GM18858 (cell line): Measurements from ENCODE around the gene DTNBP1.

Experiments used
- ATAC-seq: cut with Tn5 transposase; IDR thresholded peaks from one replicate; pipeline ENCODE4 v1.9.1; 2021; ENCODE audit not compliant: unreplicated experiment

The DTNBP1 gene

GRCh38 chr6:15489261-15489962 is 173.4 kb downstream of the DTNBP1 start:
- no peak for ATAC-seq

GRCh38 chr6:15487262-15487661 is 175.6 kb downstream of the DTNBP1 start:
- no peak for ATAC-seq

DNA sequence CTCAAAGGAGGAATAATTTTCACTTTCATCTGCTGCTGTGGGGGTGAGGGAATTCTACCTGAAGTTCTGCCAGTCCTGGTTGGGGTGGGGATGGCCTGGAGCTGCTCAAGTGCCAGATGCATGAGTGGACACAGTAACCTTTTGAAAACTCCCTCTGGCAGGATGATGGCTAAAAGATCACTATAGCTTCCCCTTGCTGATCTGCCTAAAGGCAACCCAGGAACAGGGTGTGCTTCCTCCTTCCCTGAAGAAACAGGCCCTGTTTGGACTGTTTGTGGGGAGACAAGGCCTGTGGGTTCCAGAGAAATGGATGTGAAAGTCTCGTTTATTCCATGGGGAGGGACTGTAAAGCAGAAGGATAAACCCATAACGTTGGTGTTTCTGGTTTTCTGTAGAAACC is 176.9 kb downstream of the DTNBP1 start:
- no peak for ATAC-seq

- ATAC-seq: no peak
Observed at GRCh38 chr6:15484821-15485220, 178.0 kb downstream of the DTNBP1 start.

DNA sequence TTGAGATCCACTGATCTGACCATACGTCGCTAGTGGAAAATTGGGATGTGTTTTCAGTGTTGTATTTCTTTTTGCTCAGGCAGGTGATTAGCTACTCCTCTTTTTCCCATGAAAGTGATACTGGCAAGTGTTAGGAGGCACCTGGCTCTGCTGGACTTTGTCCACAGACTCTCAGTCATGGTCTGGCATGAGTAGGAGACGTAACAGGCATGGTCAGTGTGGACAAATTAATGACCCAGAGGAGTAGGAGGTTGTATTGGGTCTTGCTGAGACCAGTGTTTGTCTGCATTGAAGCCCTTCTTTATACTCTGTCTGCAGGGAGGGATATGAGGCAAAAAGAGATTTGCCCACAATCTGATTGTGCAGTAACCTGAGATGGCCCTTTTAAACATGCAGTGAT is 178.7 kb downstream of the DTNBP1 start:
- no peak for ATAC-seq

DNA sequence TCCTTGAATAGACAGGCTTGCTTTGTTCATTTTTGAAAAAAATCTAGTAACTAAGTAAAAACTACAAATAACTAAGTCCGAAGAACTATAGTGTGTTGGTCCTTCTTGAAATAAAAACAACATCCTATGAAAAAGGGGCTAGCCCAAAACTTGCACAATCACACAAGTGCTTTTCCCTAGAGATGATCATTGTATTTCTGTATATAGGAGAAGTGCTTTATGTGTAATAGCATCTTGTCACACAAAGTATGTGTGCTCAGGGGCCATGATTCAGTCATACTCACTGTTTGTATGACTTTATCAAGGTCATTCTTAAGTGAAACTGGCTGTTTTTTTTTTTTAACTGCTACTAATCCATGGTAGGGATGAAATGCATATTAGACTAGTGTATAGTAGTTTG is 179.8 kb downstream of the DTNBP1 start:
- no peak for ATAC-seq

- ATAC-seq: no peak
Observed at GRCh38 chr6:15481390-15482291, 181.2 kb downstream of the DTNBP1 start.

DNA sequence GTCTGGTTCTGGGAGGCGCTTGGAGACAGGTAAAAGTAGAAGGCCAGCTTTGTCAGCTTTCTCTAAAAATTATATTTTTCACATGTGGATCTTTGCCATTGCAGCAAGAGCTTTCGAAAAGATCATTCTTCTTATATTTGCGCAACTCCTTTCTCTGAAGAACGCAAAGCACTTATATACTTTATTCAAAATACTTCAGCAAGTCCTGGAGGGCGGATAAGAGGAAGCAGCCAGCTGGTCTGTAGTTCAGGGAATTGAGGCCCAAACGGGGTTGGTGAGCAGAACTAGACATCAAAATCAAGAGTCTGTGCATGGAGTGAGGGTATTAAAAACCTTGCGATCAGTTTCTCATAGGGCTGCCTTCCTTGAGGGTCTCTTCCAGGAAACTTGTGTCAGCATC is 182.3 kb downstream of the DTNBP1 start:
- ATAC-seq: no peak

GRCh38 chr6:15479761-15480160 is 183.1 kb downstream of the DTNBP1 start:
- no peak for ATAC-seq

DNA sequence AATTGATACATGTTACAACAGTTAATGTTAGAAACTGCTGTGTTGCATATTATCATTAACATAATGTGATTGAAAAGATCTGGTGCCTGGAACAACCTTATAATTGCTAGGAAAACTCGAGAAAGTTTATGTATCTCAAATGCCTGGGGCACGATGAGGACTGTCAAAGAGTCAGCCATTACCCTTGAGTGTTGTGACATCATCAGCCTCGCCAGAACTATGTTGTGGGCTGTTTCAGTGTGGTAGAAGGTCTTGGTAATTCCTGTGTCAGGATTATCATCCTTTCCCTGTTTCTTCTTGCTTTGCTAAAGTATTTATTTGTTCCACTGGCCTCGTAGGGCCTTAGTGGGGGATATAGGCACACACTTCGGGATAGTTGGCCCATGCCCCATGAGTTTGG is 185.1 kb downstream of the DTNBP1 start:
- no peak for ATAC-seq

GRCh38 chr6:15476631-15477380 is 186.0 kb downstream of the DTNBP1 start:
- ATAC-seq: no peak

DNA sequence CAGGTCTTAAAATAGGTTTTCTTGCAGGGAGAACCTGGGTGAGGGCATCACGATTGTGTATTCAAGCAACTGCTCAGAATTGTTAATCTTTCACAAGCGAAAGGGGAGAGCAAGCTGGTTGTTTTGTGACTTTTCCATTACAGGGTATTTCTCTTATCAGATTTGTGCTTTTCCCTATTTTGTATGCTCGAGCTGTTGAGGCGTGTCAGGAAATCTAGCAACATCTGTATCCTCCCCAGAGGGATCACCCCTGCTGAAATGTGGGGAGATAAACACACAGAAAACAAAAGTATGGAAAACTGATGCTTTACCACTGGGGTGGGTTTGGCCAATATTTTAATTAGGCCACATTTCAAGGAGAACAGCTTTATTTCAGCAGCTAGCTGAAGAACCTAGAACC is 187.0 kb downstream of the DTNBP1 start:
- no peak for ATAC-seq

DNA sequence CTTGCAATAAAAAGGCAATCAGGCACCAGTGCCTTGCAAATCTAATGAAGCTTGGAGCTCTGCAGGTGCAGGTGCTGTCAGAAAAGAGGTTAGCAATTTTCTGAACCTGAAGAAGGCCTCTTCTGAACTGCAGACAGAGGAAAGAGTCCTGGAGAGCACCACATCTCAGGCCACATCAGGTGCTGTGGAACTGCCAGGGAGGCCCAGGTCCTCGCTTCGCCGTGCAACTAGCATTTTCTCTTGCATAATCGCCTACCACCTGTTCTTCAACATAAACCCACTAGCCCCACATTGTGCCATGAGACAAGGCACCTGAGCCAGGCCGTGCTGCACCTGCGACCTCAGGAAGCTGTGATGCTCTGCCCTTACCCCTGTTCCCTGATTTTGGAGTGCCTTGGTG is 187.6 kb downstream of the DTNBP1 start:
- ATAC-seq: no peak

DNA sequence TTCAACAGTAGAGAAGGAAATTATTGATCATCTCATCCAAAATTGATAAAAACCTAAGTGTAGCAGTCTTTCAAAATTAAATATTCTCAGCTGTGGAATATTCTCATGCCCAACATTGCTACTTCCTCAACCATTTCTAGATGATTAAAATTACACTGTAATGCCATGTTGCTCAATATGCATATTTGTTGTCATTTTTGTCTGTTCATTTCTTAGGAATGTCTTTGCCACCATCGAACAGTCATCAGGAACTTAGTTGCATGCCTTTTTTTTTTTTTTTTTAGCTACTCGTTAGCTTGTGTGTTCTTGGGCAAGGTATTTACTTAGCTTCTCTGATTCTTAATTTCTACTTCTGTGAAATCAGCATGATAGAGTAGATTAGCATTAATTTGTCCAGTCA is 188.6 kb downstream of the DTNBP1 start:
- no peak for ATAC-seq

DNA sequence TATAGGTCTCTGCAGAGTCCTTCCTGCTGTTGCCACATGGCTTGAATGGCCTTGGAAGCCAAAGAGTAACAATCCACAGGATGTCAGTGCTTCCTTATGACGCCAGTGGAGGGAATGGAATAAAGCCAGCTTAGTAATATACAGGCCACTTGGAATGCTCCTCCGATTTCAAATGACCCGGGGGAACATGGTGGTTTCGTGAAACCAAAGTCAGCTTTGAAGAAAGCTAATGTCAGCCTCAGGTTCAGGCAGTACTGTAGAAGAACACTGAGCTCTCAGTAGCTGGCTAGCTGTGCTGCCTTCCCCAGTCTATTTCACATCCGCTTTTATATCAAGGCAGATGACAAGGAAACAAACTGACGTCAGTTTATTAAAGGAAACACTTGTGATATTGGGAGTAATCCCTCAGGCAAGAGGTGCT is 189.1 kb downstream of the DTNBP1 start:
- ATAC-seq: no peak

GRCh38 chr6:15473174-15473573 is 189.7 kb downstream of the DTNBP1 start:
- ATAC-seq: no peak
